ENCODE data around the gene SETD3. TPM values are rescaled to one million over a fixed set of nuclear protein-coding genes. Genes with fewer than 3 reads are reported as not detected.
A peak's percentile ranks its signal among the peaks of the same experiment; 100 is the strongest.

Gene SETD3
- total RNA-seq, 2 donors from 2014 or later: 32.8 to 53.2 TPM

GRCh38 chr14:99512571-99513182 lies 32.0 kb upstream of the SETD3 start:
- H3K27ac Mint-ChIP-seq: peak overlapping the region; percentile 28
- no peaks in the 10 kb centered on the region for H3K27me3 Mint-ChIP-seq
- no peak for ATAC-seq (replicated peaks)
- no peaks in the 10 kb centered on the region for H3K9me3 Mint-ChIP-seq
- no peaks in the 10 kb centered on the region for H3K4me1 Mint-ChIP-seq
- no peak overlapping the region for H3K4me3 Mint-ChIP-seq
- H3K36me3 Mint-ChIP-seq (ENCODE audit: low read depth): peaks cover 42% of the 10 kb centered on the region

DNA sequence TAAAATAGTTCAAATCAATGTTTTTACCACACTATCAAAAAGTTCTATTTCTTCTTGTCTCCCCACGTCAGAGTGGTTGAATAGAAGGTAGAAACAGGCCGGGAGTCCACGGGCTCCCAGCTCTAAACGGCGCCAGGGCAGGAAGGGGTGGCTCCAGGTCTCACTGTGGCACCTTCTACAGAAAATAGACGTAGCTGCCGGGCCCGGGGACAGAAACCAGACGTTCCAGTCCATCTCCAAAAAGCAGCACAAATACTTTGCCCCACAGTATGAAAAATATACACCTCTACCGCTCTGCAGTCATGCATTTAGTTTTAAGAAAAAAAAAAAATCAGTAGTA lies 31.4 kb upstream of the SETD3 start:
- Mint-ChIP-seq H3K4me1 (no peaks in the 10 kb centered on the region), H3K4me3 (no peak overlapping the region), H3K27ac (peak overlapping the region; percentile 28), H3K36me3 (ENCODE audit: low read depth) (peaks cover 48% of the 10 kb centered on the region), H3K27me3 (no peaks in the 10 kb centered on the region), H3K9me3 (no peaks in the 10 kb centered on the region)
- ATAC-seq (replicated peaks): no peak

- Mint-ChIP-seq H3K4me3 (no peak overlapping the region), H3K27me3 (no peaks in the 10 kb centered on the region), H3K36me3 (ENCODE audit: low read depth) (peaks cover 53% of the 10 kb centered on the region), H3K9me3 (no peaks in the 10 kb centered on the region), H3K4me1 (no peaks in the 10 kb centered on the region), H3K27ac (peak overlapping the region; percentile 28)
- ATAC-seq (replicated peaks): no peak
These were observed 30.9 kb upstream of the SETD3 start for GRCh38 chr14:99511421-99512109.

DNA sequence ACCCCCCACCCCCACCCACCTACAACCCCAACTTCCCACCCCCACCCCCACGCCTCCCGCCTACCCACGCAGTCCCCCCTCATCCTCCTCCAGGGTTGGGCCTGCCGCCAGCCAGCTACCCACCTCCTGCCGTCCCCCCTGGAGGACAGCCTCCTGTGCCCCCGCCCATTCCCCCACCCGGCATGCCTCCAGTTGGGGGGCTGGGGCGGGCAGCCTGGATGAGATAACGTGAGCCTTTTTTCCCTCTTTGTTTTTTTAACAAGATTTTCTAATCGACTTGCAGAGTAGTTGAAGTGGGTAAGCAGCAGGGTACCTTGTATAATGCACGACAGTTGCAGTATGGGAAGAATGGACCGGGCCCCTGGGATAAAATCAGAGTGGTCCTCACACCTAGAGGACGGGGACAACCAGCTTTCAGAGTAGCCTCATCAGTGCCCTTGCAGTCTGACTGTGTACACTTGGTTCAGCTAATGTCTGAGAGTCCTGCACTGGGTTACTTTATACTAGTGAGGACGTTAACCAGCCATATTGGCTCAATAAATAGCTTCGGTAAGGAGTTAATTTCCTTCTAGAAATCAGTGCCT lies 30.0 kb upstream of the SETD3 start:
- H3K27ac Mint-ChIP-seq: no peak overlapping the region
- H3K36me3 Mint-ChIP-seq (ENCODE audit: low read depth): peaks cover 62% of the 10 kb centered on the region
- H3K9me3 Mint-ChIP-seq: no peaks in the 10 kb centered on the region
- H3K4me3 Mint-ChIP-seq: no peak overlapping the region
- H3K27me3 Mint-ChIP-seq: no peaks in the 10 kb centered on the region
- no peaks in the 10 kb centered on the region for H3K4me1 Mint-ChIP-seq
- no peak for ATAC-seq (replicated peaks)

GRCh38 chr14:99509871-99510555 lies 29.4 kb upstream of the SETD3 start:
- Mint-ChIP-seq H3K27me3 (no peaks in the 10 kb centered on the region), H3K4me1 (no peaks in the 10 kb centered on the region), H3K36me3 (ENCODE audit: low read depth) (peaks cover 69% of the 10 kb centered on the region), H3K9me3 (no peaks in the 10 kb centered on the region), H3K27ac (no peak overlapping the region), H3K4me3 (no peak overlapping the region)
- ATAC-seq (replicated peaks): no peak

DNA sequence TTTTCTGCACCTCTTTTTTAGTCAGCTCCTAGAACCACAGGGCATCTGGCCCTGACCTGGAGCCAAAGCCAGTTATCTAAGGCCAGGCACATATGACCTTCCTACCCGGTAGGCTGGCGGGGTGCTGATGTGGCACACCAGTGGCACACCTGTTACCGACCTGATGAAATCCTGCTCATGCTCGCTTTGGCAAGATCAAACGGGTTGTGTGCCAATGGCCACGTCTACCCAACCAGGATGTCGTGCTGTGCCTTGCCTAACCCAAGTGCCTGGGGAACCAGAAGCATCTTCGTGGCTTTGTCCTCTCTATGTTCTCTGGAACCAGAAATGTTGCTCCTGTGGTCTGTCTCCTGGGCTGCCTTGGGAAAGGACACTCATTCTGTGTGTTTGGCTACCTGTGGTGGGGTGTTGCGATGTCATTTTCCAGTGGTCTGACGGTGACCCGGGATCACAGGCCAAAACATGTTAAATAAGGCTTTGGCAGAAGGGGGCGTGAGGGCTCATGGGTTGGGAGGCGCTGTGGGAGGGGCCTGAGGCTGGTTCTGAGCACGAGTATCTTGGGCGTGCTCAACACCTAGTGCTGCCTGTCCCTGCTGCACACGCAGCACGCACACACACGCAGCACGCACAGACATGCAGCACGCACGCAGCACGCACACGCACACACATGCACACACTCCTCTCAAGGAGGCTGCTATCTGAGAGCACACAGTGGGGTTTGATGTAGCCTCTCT lies 28.4 kb upstream of the SETD3 start:
- no peaks in the 10 kb centered on the region for H3K27me3 Mint-ChIP-seq
- H3K27ac Mint-ChIP-seq: peak overlapping the region; percentile 20
- ATAC-seq (replicated peaks): no peak
- H3K4me3 Mint-ChIP-seq: no peak overlapping the region
- H3K9me3 Mint-ChIP-seq: no peaks in the 10 kb centered on the region
- H3K36me3 Mint-ChIP-seq (ENCODE audit: low read depth): peaks cover 78% of the 10 kb centered on the region
- H3K4me1 Mint-ChIP-seq: no peaks in the 10 kb centered on the region

DNA sequence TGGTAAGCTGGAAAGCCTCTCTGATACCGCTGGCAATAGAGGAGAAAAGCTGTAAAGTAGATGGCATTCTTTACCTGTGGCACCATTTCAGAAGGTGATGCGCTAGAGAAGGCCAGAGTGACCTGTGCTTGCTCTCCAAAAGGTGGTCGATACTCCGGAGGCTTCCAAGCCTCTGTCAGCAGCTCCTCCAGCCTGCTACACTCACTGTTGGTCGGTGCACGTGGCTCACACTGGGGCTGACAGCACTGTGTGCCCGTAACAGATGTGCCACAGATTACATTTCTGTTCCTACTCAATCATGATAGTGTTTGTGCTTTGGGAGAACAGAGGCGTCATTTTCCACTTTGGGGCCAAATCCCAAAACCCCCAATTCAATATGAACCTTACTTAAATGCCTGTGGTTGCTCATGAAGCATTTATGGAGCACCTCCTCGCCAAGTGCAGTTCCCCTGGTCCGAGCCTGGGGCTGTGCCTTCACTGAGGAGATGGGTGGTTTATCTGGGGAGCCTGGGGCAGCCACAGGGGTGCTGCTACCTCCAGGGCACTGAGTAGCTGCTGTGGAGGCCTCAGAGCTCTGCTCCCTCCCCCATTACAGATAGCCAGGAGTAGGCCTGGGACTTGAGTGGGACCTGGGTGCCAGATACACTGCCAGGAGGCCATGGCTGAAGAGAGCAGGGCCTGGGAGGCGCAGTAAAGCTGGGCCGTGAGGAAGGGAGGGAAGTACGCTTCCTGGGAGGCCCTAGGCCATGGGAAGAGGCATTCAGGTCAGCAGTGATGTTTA lies 27.4 kb upstream of the SETD3 start:
- Mint-ChIP-seq H3K9me3 (no peaks in the 10 kb centered on the region), H3K27me3 (no peaks in the 10 kb centered on the region), H3K4me3 (no peak overlapping the region), H3K27ac (no peak overlapping the region), H3K4me1 (no peaks in the 10 kb centered on the region), H3K36me3 (ENCODE audit: low read depth) (peaks cover 88% of the 10 kb centered on the region)
- ATAC-seq (replicated peaks): no peak

- Mint-ChIP-seq H3K27me3 (no peaks in the 10 kb centered on the region), H3K36me3 (ENCODE audit: low read depth) (peaks cover 94% of the 10 kb centered on the region), H3K27ac (peak overlapping the region; percentile 11), H3K4me1 (no peaks in the 10 kb centered on the region), H3K4me3 (no peak overlapping the region), H3K9me3 (no peaks in the 10 kb centered on the region)
- ATAC-seq (replicated peaks): no peak
These were observed 25.6 kb upstream of the SETD3 start for GRCh38 chr14:99506276-99506675.

- Mint-ChIP-seq H3K27me3 (no peaks in the 10 kb centered on the region), H3K4me3 (no peak overlapping the region), H3K36me3 (ENCODE audit: low read depth) (peaks cover 98% of the 10 kb centered on the region), H3K27ac (no peak overlapping the region), H3K9me3 (no peaks in the 10 kb centered on the region), H3K4me1 (no peaks in the 10 kb centered on the region)
- no peak for ATAC-seq (replicated peaks)
These were observed 24.4 kb upstream of the SETD3 start for GRCh38 chr14:99505089-99505488.

- Mint-ChIP-seq H3K27me3 (no peaks in the 10 kb centered on the region), H3K27ac (no peak overlapping the region), H3K36me3 (ENCODE audit: low read depth) (peaks cover 99% of the 10 kb centered on the region), H3K9me3 (no peaks in the 10 kb centered on the region), H3K4me3 (no peak overlapping the region), H3K4me1 (no peaks in the 10 kb centered on the region)
- peak; percentile 74 for ATAC-seq (replicated peaks)
These were observed 23.3 kb upstream of the SETD3 start for GRCh38 chr14:99503848-99504453.

- Mint-ChIP-seq H3K9me3 (no peaks in the 10 kb centered on the region), H3K27me3 (no peaks in the 10 kb centered on the region), H3K4me1 (no peaks in the 10 kb centered on the region), H3K4me3 (no peak overlapping the region), H3K36me3 (ENCODE audit: low read depth) (peaks cover 99% of the 10 kb centered on the region), H3K27ac (no peak overlapping the region)
- ATAC-seq (replicated peaks): no peak
These were observed 22.3 kb upstream of the SETD3 start for GRCh38 chr14:99502989-99503421.

DNA sequence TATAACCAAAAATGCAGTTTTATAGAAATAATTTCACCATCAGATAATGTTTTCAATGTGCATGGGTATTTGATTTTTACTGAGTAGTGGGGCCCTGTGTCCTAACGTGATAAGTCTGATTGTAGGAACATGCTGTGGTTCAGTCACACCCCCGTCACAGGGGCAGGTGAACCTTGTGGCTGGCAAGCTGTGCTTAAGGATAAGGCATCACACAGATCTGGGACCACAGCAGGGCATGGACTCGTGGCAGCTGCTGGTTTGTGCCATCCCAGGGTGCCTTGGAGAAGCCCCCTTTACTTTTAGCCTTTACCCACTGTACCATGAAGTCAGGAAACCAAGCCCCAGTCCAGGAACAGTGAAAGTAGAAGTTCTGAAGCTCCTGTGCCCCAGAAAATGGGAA lies 17.2 kb upstream of the SETD3 start:
- Mint-ChIP-seq H3K9me3 (no peaks in the 10 kb centered on the region), H3K4me3 (no peak overlapping the region), H3K36me3 (ENCODE audit: low read depth) (peaks cover 99% of the 10 kb centered on the region), H3K27ac (peak overlapping the region; percentile 25), H3K4me1 (no peaks in the 10 kb centered on the region), H3K27me3 (no peaks in the 10 kb centered on the region)
- no peak for ATAC-seq (replicated peaks)

DNA sequence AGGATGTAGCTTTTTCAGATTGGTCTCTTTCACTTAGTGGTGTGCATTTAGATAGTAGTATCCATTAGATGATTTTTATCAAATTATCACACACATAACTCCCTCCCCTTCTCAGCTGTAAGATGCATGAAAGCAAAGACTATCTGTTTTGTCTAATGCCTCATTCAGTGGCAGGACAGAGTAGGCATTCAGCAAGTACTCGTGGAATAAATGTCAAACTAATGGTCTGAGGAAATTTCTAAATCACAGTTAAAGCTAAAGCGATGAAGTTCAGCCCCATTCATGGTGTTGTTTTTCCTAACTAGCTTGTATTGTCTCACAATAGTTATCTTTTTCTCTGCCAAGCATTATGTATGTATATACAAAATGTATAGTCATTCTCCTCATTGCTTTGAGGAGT lies 16.7 kb upstream of the SETD3 start:
- Mint-ChIP-seq H3K36me3 (ENCODE audit: low read depth) (peaks cover 99% of the 10 kb centered on the region), H3K4me3 (no peak overlapping the region), H3K27me3 (no peaks in the 10 kb centered on the region), H3K9me3 (no peaks in the 10 kb centered on the region), H3K4me1 (no peaks in the 10 kb centered on the region), H3K27ac (no peak overlapping the region)
- ATAC-seq (replicated peaks): no peak
